Smooth muscle cell of the brain vasculature (primary cell): ENCODE data around the gene HOXB9.

Source experiments
- DNase-seq: peaks from one replicate; pipeline ENCODE4 v3.0.0-alpha.2; 2012; ENCODE audit warnings: low read depth, low spot score

HOXB9 gene

GRCh38 chr17:48597778-48598631, 28.2 kb downstream of the HOXB9 start:
- DNase-seq: no peak

DNA sequence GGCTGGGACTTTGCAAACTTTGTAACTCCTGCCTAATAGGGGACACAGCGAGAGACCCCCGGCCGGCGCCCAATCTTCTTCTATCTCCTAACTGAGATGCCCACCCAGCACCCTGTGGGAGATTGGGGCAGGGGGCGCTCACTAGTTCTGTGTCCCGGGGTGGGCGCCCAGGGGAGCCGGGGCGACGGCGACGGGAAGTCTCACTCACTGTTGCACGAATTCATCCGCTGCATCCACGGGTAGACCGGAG, 28.7 kb downstream of the HOXB9 start:
- no peak for DNase-seq

GRCh38 chr17:48596735-48597527, 29.2 kb downstream of the HOXB9 start:
- no peak for DNase-seq

DNA sequence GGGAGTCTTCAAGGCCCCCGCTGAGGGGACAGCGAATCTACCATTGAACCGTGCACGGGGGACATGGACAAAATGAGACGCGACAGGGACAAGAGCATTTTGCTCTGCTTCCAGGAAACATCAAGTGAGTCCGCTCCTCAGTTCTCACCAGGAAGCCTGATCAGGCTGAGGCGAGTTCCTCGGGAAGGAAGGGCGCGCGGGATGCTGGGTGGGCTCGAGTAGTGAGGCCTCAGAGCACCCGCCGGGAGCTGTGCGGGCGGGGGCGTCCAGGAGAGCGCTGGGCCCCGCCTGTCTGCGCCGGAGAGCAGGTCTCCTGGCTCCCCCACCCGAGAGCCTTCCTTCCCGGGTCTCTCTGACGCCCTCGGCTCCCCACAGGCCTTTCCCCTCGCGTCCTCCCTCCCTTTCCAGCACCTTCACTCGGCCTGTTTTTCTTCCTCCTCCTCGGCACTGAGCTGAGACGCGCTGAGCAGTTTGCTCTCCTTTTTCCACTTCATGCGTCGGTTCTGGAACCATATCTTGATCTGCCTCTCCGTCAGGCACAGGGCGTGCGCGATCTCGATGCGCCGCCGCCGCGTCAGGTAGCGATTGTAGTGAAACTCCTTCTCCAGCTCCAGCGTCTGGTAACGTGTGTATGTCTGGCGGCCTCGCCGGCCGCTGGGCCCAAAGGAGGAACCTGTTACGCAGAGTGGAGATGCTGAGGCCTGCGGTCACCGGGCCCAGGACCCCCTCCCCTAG, 30.0 kb downstream of the HOXB9 start:
- DNase-seq: no peak

- no peak for DNase-seq
Observed at GRCh38 chr17:48595278-48595999, 30.7 kb downstream of the HOXB9 start.

GRCh38 chr17:48594538-48595277, 31.4 kb downstream of the HOXB9 start:
- no peak for DNase-seq

- DNase-seq: no peak
Observed at GRCh38 chr17:48593840-48594537, 32.2 kb downstream of the HOXB9 start.

GRCh38 chr17:48593126-48593829, 32.9 kb downstream of the HOXB9 start, which contains the start of gene HOXB5:
Gene HOXB5 (minus strand): TSS chr17:48593779. CDS start chr17:48593682, 97 bp downstream.
- DNase-seq: no peak

DNA sequence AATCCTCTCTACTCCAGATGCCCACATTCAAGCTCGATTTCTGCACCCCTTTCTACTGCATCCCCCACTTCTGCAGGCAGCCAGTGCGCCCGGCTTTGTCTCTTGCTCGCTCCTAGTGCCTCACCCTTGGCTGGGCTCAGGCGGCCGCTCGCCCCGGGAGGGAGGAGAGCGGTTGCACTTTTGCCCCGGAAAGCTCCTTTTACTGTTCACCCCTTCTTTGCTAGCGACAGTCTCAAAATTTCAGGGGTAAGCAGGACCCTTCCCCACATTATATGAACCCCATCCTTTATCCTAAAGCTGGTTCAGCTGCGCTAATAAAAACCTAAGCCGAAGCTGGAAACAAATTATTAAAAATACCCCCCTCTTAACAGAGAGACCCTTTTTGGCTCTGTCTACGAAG, 33.6 kb downstream of the HOXB9 start:
- DNase-seq: no peak

- DNase-seq: no peak
Observed at GRCh38 chr17:48592057-48592514, 34.1 kb downstream of the HOXB9 start.

GRCh38 chr17:48591255-48592056, 34.7 kb downstream of the HOXB9 start:
- DNase-seq: no peak

DNA sequence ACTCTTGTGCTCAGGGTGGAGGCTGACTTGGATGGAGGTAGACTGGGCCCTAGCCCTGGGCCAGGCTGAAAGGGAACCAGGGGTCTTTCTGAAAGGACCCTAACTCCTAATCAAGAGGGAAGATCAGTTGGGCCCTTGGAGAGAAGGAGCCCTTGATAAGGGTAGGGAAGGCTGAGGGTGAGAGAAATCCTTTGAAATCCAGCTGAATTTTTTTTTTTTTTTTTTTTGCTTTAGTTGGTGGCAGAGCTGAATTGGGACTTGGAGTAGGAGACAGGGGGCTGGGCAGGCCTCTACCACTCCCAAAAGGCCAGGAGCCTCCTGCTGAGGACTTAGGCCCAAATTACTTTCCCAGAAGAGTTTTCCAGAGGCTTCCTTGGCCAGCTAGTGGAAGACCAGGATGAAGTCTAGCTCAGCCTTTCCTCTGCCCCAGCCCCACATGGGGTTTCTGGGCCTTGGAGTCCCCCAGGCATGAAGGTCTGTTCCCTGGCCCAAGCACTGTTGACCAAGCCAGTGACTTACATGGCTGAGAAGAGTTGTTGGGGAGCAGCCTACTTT, 35.5 kb downstream of the HOXB9 start:
- DNase-seq: no peak

DNA sequence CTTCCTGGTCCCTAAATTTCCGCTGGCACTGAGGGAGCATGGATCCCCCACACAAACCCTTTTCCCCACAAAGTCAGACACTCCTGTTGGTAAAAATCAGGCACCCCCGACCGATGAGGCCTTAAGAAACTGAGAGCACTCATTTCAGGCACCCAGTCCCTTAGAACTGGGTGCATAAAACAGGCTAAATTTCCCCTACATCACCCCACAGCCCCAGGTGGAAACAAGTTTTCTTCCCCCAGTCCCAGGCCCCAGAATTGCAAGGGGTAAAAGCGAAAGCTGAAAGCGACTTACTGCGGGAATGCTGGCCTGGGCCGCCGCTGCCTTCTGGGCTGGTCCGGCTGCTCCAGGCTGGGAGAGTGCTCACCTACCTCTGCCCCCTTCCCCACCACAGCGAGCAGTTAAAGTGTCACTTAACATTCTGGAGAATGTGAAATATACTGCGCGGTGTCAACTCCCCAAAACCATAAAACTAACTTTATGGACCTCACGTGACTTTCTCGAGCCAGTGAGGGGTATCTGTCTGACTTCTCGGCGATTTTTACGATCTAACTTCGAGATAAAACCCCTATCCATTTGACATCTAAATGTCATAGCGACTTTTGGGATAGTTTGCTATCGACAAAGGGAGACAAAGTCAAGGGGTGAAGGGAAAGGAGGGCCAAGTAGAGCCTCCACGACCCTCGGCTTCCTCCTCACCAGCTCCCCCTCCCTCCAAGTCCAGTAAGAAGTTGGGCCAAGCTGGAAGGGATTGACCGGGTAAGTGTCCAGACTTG, 36.1 kb downstream of the HOXB9 start, which contains the start of gene HOXB3:
TSS of gene HOXB3 (minus strand) at position 411 of the 776 bp plus-strand sequence. CDS start 37,767 bp downstream, outside the sequence.
- DNase-seq: no peak

DNA sequence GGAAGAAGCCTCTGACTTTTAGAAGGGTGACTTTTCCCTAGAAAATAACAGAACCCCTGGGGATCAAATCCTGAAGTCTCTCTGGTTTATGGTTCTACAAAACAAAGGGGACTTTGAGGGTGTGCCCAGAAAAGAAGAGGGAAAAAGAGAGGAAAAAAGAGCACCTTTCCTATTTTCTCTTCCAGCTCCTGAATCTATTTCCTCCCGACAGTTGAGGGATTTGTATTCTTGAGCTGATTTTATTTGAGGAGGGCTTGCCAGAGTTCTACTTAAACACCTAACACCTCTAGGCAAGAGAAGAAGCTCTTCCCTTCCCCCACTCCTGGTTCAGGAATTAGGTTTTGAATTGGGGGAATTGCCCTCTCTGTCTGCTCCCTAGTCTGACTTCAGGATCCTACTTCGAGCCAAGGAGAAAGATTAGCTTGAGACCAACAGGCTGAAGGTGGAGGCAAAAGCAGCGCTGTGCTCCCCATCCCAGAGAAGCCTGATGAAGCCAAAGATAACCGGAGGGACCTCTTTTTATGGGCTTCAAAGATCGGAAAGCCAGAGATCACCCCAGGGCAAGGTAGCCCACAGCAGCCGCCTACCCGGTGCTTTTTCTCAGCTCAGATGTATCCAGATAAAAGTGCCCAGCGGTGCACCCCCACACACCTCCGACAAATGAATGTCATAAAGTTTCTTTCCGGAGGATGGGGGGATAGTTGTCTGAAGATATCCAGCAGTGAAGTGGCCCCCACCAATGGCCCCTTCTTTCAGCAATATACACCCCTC, 36.9 kb downstream of the HOXB9 start:
- DNase-seq: no peak

DNA sequence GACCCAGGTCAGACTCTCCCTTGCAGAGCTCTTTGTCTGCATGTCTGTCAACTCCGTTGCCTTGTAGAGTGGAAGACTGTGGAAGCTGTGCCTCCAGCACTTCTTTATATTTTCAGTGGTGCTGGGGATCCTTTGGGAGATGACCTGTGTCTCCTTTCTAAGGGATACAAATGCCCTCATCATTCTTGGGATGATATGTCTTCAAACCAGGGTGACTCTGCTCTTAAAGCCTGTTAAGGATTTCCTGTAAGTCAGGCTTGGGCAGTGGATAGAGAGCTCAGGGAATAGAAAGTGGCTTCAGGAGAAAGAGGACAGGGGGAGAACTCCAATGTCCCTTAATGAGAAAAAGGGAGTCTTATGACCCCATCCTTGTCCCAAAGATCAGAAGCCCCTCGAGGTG, 37.6 kb downstream of the HOXB9 start:
- DNase-seq: no peak

DNA sequence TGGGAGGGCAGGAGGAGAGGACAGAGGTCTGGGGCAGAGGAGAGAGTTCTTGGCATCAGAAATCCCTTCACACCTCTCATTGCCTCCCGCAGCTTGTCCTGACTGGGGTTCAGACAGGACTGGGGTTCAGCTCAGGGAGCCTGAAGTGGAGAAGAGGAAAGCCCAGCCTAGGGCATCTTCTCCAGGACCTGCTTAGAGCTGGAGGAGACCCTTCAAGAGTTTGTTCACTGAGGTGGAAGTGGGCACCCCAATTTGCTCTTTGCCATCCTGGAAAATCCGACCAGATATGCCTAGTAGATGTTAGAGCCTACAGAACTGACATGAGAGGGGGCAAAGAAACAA, 38.1 kb downstream of the HOXB9 start:
- DNase-seq: no peak
